Stimulated activated CD4-positive, alpha-beta T cell treated with anti-CD3 and anti-CD28 coated beads, Interleukin-2, amount 100 ng/mL, for 24 hours (primary cell): Measurements from ENCODE around the gene CCER1.
"Not testable (repeated sequence)": the region's sequence is repeated elsewhere in the genome, so short reads cannot be mapped to it uniquely, and the experiment has no call there.

Source experiments
- DNase-seq, 2 donors: peaks; one replicate each; pipeline ENCODE4 v3.0.0-alpha.2; 2020

Gene CCER1, protein sequence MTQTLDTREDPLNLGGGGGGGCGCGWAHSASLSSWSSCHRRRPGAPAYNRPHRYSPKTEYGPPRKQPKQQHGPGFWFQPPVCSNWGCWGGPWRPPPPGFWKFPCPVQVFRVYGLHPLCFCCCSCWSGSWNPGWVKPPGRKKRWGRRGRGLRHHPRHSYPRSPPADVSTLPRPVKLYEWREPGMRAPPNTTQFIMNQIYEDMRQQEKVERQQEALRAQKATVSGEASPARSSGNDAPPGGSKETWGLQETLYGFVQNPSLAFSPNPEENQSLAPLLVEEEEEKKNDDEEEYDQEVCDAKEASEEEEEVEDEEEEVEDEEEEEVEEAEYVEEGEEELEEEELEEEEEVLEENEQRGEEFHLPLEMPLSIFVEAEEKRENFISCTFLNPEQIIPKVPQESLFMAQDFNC

DNA sequence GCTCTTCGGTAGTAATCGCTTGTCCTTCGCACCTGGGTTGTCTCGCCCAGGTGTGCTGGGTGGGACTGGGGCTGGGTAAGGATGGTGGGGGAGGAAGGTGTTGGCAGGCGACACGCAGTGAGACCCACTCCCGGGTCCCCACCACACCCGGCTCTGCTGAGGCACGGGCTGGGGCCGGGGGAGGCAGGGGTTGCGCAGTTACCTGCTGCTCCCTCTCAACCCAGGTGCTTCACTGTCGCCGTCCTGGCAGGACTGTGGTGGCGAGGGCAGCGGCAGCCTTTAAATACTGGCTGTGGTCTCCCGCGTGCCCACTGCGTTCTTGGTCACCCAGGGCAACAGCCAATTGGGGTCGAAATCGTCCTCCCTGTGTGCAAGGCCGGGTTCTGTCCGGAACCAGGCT is at the start of gene CCER1:
CCER1 (minus strand) TSS at position 256 of the 400 bp plus-strand sequence. CDS start 434 bp downstream, outside the sequence.
- no peak for DNase-seq

DNA sequence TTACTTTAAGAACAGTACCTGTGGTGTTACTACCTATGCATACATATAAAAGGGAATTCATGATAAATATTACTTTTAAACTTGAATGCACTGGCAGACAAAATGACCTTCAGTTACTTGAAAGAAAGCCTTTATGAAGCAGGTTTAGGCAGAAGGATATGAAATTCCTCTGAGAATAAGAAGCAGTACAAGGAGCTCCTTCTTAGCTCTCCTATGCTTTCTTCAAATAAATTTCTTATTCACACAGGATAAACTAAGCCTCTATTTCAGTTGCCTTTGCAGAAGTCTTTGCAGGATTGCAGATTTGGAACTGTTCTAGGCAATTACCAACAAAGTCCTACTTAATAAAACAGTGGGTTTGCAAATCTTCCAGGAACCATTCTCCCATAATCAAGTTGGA is 48.8 kb upstream of the CCER1 start:
- no peak for DNase-seq

DNA sequence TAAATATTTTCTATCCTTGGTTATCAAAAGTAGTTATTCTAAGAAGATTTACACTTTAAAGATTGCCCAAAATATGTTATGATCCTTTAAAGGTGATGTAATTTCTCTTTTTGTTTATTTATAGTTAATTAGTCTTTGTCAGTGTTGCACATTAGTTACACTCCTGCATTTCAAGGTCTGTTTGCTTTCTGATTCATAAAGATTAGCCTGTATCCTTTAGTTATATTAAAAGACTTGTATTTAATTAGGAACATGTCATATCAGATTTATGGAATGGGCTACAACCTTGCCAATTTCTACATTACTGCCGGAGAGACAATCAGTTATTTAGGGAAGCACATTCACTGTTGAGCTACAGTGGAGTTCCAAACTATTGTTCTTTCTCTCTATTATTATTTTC is 46.3 kb upstream of the CCER1 start:
- no peak for DNase-seq

DNA sequence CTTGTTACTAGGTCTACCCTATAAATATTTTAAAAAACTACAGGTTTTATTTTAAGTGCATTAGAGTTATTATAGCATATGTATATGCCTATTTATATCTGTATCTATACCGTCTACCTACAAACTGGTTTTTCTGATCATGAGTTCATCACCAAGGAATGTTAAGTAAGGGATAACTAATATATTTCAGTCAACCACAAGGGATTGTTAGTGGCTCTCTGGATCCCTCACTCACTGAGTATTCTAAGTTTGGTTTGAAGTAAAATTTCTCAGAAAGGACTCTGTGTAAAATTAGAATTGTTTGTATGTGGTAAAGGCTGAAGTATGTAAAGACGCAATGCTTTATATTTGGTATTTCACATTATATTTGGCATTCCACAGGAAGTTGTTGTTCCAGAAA is 45.0 kb upstream of the CCER1 start:
- no peak for DNase-seq

DNA sequence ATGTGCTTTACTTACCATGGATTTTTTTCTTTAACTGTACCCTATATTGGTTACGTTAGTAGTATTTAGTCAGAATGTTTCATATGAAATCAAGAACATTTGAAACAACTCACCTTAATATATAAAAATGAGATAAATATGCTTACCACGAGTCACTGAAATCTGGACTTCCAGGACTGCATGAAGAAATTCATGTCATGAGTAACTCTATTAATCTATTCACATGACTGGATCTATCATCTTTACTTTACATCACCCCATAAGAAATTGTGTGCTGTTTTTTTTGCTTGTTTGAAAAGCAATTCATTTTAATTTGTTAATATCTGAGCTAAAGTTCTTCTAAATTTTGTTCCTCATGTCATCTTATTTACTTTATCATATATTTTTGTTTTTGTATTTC is 44.6 kb upstream of the CCER1 start:
- DNase-seq = no peak

DNA sequence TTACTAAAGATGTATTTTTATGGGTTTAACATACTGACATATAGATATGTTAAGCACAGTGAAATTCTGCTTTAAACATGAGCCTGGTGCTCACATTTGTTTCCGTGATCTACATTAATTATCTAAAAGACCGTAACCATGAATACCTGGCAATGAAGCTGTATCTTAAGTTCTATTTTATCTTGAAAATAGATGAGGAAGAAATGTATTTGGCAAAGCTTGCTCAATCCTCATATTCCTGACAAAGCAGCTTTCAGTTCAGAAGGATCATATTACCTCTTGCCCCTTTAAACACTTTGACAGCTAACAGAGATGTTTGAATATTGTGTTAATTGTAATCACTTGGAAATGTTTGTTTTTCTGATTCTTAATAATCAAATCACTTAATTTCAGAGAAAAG is 40.0 kb upstream of the CCER1 start:
- no peak for DNase-seq

DNA sequence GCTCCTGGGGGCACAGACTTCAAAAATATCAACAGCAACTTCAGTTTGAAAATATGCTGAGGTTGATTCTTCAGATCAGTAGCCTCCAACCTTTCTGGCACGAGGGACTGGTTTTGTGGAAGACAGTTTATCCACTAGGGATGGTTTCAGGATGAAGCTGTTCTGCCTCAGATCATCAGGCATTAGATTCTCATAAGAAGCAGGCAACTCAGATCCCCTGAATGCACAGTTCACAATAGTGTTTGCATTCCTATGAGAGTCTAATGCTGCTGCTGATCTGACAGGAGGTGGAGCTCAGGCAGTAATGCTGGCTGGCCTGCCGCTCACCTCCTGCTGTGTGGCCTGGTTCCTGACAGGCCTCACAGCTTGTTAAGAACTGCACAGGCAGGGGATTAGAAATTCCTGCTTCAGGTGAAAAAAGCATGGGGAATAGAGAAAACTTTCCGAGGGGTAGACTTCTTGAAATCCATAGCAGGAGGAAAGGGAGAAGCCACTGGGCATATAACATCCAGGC is 37.0 kb upstream of the CCER1 start:
- DNase-seq = no peak

DNA sequence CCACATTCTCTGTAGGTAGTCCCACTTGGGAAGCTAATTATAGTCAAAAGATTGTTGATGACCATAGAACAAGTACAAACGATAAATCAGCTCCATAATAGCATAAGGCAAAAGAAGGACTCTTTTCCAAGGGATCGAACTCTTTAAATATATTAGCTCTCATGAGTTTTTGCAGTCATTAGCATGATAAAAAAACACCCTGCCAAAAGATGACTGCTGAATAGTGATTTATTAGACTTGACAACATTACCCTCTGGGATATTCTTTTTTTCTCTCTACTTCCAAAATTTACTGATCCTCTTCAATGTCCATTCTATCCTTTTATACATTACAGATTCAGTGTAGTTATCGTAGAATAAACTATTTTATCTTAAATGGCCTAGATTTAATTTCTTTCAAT is 35.6 kb upstream of the CCER1 start:
- no peak for DNase-seq

DNA sequence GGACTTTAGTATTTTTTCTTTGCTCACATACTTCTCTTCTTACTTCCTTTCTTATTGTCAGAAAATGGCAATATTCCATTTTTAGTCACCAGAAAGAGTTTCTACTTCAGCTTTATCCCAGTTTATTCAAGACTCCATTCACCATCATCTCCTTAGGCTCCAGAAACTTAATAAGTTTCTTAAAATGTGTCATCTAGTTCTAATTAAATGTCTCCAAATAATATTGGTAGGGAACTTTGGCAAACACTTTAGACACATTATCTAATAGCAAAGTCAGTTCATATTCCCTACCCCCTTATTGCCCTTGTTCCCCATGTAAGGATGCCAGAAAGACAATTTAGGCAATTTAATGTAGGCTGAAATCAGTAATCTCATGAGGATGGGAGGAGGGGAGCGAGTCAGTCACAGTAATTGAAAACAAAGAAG is 34.7 kb upstream of the CCER1 start:
- no peak for DNase-seq

DNA sequence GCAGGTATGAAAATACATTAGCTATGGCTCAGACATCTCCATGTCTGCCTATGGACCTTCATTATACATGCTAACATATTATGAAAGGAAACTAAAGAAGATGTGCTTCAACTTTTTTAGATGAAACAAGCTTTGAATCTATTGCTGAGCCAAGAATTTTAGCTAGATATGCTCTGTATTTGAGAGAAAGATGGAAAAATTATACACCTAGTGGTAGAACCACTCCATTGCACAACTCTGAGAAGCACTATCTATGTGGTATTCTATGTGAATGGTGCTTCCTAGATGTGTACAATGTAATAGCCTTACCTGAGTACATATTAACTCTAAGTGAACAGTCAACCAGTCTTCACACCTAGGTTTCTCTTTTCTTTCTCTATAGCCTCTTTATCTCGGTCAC is 32.5 kb upstream of the CCER1 start:
- DNase-seq = no peak

DNA sequence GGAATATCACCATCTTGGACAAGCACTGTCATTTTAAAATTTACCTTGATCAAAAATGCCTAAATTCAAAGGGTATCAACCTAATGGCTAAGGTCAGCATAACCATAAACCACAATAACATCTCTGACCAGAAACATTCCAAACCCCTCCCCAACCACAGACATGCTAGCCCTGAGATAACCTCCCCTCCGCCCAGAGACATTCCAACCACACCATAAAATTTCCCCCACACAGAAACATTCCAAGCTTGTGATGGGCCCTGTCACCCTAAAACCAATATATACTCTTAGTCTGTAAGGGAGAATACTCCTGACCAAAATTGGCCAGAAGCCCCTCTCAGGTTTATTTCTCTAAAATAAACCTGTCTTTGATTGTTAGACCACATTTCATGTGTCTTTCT is 32.1 kb upstream of the CCER1 start:
- no peak for DNase-seq

DNA sequence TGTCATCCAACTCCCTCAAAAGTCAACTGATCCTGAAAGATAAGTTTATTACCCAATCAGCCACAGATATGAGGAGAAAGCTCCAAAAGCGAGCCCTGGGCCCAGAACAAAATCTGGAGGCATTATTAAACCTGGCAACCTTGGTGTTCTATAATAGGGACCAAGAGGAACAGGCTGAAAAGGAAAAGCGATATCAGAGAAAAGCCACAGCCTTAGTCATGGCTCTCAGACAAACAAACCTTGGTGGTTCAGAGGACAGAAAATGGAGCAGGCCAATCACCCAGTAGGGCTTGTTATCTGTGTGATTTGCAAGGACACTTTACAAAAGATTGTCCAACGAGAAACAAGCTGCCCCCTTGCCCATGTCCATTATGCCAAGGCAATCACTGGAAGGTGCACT is 30.4 kb upstream of the CCER1 start:
- DNase-seq = not testable (repeated sequence)

DNA sequence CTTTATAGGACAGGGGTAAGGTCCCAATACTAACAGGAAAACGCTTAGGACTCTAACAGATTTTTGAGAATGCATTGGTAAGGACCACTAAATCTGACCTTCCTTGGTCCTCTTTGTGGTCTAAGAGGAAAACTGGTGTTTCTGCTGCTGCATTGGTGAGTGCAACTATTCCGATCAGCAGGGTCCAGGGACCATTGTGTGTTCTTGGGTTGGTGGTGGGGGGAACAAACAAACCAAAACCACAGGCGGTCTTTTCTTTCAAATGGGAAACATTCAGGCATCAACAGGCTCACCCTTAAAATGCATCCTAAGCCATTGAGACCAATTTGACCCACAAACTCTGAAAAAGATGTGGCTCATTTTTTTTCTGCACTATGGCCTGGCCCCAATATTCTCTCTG is 29.1 kb upstream of the CCER1 start:
- no peak for DNase-seq

DNA sequence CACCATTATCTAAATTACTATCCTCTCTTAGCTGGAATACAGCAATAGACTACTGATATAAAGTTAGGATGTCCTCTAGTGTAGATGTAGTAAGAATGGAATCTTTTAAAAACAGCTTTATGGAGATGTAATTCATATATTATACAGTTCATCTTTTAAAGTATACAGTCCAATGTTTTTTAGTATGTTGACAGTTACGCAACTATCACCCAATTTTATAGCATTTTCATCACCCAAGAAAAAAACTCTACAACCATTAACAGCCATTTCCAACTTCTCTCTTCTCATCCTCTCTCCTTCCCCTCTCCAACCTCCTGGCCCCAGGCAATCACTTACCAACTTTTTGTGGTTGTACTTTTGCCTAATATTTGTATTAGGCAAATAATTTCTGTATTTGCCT is 27.2 kb upstream of the CCER1 start:
- no peak for DNase-seq

DNA sequence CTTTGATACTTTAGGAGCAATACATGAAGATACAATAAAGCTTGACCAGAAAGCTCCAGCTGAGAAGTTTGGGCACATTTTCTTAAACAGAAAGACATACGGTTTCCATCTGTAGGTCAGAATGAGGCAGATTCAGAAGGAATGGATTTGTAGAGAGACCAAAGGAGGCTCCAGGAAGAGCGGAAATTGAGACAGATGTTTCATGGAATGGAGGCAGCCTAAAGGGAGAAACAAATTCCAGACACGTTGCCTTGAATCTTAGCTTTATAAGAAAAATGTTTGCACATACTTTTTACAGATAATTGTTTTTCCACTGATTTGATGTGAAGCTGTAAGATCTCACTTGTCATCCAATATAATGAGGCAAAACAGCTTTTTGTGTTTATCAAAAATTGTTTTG is 25.0 kb upstream of the CCER1 start:
- DNase-seq = no peak

DNA sequence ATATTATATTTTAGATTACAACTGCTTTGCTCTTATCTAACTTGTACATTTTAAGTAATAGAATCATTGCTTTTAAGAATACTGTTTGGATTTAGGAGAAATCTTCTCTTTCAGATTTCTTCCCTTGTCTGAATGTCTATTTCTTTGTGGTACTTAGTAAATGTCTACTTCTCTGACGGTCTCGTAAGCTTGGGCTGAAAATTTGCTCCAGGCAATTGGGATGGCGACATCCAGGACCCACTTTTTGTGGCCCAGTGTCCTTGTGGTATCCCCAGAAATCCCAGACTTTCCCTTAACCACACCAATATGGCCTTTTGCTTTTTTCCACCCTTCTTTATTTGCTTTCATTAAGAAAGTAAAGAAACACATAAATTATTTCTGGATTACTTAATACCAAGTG is 24.0 kb upstream of the CCER1 start:
- no peak for DNase-seq

DNA sequence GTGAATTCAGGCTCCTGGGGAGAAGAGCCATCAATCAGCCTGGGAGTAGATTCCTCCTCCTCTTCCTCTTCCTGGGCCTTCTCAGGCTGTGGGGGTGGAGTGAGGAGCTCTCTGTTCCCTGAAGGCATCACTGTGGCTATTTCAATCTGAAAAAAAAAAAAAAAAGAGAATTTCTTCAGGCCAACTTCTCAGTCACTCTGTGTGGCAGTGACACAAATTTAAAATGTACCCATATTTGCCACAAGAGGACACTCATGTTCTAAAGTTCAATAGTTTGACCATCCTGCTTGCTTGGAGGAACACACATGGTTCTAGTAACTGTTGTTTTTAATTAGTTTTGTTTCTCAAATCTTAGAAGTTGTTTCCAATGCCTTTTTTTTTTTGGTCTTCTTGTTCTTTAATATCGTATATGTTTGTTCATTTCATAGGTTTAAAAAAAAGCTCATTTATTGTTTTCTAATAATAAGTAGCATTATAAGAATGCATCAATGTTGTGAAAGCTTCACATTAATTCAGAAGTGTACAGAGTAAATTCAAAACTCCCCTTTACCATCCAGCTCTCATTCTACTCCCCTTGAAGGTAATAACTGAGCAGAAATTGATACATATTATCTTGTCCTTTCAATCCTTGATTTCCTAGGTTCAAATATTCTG is 23.3 kb upstream of the CCER1 start:
- DNase-seq = no peak

DNA sequence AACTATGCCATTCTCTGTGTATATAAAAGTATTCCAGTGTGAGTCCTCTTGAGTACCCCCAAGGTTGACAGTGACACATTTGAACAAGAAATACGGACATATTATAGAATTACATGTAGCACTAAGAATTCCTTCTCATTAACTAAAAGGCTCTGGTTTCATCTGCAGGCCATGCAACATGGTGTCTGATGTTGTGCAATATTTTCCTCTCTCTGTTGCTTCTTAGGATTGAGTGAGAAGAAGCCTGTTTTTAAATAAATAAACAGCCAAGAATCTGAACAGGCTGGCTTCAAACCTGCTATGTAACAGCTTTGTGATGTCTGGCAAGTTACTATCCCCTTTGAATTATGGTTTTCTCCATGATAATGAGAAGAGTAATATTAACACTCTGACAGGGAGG is 22.2 kb upstream of the CCER1 start:
- DNase-seq = no peak

DNA sequence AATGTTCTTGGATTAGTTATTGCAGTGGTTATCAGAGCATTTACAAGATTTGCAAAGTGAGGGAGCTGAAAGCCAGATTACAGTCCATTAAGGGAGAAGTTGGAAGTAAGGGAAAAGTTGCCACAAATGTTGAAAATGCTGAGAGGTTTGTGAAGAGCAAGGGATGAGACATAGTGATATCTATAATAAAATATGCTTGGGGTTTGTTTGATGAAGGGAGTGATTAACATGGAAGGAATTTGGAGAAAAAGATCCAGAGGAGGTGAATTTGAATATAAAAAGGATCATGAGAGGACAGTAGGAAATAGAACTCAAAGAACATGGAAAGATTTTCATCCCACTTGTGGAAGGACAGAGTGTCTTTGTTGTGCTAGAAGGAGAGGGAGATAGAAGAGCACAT is 19.3 kb upstream of the CCER1 start:
- DNase-seq = no peak

DNA sequence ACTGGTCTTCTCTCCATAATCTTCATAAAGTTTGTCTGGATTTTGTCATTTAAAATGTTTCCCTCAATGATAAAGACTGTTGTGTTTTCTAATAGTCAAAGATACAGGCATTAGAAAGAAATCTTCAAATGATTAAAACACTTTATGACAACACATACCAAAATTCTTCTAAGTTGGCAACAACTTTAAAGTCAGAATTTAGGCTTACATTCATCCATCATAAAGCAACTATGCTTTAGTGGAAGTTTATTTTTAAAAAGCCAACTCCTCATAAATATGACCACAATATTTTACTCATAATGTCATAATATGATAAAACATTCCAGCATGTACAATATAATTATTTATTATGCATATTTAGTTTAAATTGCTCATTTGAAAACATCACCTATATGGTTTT is 17.2 kb upstream of the CCER1 start:
- DNase-seq = no peak

DNA sequence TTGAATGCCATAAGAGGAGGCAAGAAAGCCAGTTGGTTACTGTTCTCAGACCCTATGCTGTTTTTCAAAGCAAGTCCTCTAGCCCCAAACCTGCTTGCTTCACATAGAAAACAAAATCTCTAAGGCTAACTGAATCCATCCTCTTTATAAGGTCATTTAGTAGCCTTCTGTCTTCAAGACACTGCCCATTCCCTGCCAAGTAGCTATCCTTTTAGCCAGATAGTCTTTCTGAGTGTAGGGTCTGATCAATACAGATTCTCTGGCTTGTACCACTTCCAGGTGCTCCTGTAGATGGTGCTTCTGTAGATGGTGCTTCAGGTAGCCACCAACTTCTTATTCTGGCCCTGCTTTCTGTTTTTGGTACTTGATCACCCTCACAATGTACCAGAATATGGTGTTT is 15.9 kb upstream of the CCER1 start:
- DNase-seq = no peak

DNA sequence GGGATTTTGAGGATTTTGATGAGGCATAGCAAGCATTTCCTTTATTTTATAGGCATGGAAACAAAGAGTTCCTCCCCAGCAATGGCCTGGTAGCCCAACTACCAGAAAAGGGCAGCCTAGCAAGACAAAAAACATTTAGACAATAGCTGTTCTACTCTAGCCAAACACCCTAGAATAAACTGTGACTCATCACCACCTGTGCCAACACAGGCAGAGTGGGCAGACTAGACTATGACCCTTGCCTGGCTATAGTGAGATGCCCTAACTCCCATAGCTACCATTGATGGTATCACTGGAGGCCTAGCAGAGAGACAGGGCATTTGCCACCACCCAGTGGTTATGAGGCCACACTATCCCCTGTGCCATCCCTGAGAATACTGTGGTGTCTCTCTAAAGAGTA is 15.5 kb upstream of the CCER1 start:
- no peak for DNase-seq

DNA sequence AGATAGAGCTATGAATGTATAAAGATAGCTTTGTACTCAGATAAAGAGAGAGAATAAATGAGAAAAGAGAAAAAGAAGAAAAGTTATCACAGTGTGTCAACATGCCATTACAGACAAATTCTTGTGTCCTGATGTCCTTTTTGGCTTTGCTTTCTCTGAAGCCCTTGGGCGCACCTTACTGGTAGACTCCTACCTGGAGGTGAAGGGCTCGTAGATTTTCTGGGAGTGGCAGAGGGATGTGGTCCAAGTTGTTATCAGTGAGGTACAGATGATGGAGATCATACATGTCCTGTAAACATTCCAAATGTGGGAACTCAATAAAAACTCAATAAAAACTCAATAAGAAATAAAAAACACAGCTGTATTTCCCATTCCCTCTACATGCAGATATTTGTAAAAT is 14.9 kb upstream of the CCER1 start:
- no peak for DNase-seq

DNA sequence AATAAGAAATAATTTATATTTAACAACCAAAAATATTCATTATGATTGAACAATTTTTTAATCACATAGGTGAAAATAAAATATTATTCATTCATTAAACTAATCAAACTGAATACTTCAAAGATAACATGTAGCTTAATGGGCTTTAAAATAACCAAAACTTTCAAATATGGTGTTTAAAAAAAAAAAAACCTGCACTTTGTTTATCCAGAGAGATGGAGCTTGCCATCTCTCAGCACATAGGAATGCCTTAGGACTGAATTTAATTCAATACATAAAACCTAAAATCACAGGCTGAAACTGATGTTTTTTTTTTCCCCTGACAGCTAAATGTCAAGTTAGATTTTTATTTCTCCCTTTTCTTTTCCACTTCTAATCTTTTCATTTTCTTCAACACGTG is 14.4 kb upstream of the CCER1 start:
- no peak for DNase-seq

DNA sequence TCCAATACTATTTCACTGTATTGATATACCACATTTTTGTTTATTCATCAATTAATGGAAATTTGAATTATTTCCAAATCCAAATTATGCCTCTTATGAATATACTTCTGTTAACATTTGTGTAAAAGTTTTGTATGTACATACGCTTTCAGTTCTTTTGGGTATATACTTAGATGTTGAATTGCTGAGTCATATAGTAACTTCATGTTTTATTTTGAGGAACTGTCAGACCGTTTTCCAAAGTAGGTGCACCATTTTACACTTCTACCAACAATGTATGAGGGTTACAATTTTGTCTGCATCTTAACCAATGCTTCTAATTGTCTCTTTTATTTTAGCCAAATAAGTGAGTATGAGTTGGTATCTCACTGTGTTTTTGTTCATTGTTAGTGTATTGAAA is 10.2 kb upstream of the CCER1 start:
- no peak for DNase-seq
